HT1080 (cell line): ENCODE measurements around the gene ALS2. TPM values are rescaled to one million over a fixed set of nuclear protein-coding genes. Genes with fewer than 3 reads are reported as not detected.

ENCODE experiments used
- DNase-seq: peaks from one replicate; pipeline ENCODE4 v3.0.0-alpha.2; 2015; ENCODE audit warnings: low read depth
- total RNA-seq: library from RNA; depleted of rRNA; stranded (reverse); fragments of >200 nt; shearing (Covaris generic); gene quantifications from 2 replicates; pipeline ENCODE4 v1.2.3, GENCODE V29; 2014

The ALS2 gene
- total RNA-seq, 1 experiment from 2014 or later = 11.7 TPM

DNA sequence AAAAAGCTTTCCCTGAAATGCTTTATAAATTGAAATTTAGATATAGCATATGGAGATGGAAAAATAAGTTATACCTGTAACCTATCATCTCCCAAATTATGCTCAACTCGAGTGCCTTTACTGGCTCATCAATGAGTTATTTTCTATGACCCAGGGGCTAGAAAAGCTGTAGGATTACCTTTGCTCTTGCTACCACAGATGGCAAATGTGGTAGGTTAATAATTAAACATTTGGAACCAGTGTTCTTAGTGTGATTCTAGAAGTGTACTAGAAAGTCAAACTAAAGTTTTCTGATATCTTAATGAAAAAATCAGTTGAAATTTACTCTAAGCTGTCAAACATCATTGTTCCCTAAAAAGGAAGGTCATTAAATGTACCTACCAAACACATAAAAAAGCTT, 22.5 kb downstream of the ALS2 start:
- DNase-seq = no peak

DNA sequence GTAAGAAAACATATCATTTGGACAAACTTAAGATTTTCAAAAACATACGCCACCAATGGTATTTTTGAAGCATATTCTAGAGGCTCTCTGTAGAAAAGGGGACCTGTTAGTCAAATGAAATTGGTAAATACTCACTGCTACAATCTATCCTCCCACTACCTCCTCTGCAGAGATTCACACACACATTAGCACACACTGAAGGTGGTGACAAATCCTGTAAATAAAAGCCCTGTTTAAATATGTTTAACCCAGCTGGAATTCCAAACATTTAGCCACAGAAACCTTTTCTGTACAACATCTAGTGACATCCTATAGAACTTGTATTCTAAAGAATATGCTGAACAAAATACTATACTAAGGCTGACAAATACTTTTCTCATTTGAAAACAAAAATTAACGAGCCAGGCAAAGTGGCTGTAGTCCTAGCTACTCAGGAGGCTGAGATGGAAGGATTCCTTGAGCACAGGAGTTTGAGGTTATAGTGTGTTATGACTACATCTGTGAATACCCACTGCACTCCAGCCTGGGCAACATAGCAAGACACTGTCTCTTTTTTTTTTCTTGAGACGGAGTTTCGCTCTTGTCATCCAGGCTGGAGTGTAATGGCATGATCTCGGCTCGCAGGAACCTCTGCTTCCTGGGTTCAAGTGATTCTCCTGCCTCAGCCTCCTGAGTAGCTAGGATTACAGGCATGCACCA, 25.9 kb downstream of the ALS2 start:
- no peak for DNase-seq

DNA sequence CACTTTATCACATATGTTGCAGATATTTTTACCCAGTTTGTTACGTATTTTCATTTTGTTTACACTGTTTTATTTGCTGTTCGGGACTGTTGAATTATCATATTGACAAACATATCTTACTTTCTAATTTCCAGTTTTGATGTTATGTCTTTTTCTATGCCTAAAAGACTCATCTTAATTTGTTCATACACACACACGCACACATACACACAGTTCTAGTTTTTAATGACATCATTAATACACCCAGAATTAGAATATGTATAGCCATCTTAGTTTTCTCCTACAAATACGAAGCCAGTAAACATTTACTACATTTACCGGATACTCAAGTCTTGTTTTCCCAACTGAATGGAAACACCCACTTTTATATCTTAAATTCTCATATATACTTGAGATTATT, 29.2 kb downstream of the ALS2 start:
- no peak for DNase-seq

DNA sequence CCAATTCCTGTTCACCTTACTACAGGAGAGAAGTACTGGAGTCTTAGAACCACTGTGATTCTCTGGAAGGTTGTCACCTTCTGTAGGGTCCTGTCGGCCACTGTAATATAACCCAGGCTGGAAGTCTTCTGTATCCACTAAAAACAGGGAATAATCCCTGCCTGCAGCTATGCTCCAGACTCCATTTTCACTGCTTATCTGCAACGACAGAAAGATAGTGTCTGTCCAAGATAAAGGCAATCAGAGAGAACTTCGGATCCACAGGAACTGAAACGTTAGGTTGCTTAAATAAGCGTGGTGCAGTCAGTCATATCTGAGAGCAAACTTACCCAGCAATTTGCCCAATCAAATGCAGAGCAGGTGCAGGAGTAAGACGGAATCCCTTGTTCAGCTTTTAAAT, 34.2 kb downstream of the ALS2 start:
- no peak for DNase-seq

DNA sequence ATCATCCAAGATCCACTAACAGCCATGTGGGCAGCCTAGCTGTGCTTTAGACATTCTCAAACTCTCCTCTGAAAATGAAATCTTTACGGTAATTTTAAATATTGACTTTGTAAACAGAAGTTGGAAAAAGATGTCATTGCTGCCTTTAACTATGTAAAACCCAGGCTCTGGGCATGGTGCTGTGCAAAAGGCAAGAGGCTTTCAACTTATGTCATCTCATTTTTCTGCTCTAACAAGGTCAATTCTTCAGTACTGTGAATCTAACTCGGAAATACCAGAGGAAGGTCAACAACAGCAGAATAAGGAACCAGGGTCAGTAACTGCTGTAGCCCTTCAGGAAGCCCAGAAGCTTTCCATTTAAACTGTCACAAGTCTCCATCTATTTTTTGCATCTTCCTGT, 45.2 kb downstream of the ALS2 start:
- no peak for DNase-seq

DNA sequence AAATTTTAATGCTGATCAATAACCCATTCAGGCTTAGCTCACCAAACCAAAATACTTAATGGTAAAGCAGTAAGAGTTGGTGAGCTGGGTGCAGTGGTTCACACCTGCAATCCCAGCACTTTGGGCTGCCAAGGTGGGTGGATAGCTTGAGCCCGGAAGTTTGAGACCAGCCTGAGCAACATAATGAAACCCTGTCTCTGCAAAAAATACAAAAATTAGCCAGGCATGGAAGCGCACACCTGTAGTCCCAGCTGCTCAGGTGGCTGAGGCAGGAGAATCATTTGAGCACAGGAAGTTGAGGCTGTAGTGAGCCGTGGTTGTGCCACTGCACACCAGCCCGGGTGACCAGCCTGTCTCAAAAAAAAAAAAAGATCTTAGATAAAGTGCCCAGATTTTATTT, 46.6 kb downstream of the ALS2 start:
- no peak for DNase-seq

DNA sequence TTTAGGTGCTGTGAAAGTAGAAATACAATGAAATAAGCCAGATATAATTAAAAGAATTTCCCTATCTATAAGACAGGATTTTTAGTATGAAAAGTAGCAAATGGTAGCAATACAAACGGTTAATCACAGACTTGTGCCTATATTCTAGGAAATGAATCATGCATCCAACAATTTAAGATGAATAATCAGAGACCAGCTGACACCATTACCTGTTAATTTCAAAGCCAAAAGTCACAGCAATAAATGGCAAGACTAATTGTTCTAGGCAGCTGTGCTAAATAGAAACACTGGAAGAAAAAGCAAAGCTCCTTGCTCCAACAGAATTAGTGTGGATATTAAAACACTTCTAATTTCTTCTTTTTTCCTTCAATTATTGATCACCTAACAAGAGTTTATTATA, 47.2 kb downstream of the ALS2 start:
- DNase-seq = peak; percentile 37

DNA sequence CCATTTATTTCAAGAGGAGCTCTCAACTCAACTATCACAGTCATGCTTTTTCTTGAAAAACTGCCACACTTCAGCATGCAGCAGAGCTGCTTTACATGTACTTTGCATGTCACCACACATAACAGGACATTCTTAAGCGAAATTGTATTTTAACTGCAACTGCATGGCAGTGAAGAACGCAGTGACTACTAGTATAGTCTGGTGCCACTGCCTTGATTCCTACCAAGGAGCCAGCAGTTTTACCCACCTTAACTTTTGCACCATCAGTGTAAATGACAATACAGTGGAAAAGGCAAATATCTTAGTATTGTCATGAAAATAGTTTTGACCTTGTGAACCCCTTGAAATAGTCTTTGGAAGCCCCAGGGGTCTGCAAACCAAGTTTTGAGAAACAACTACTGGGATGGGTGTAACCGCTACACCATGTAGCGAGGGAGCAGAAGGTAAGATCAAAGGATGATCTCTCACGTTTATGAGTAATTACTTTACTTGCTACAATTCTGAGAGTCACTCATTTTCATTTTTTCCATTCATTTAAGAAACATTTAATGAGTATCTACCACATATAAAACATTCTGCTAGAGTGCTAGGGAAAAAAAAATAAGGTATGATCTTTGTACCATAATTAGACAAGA, 50.0 kb downstream of the ALS2 start:
- no peak for DNase-seq

DNA sequence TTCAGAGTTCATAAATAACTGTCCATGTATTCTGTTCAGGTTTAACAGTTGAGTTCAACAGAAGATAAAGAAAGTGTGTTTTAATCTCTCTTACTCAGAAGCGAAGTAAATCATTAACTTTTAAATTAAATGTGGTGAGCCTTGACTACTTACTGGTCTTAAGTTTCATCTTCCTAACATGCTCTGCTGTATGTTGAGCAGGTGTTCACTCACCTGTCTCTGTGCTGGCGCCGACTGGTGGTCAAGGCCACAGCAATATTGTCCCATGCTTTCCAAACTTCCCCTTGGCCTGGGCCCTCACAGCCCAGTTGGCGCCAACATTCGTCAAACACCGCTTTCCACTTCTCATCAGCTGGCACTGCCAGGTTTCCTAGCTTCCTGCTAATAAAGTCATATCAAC, 65.3 kb downstream of the ALS2 start:
- no peak for DNase-seq

DNA sequence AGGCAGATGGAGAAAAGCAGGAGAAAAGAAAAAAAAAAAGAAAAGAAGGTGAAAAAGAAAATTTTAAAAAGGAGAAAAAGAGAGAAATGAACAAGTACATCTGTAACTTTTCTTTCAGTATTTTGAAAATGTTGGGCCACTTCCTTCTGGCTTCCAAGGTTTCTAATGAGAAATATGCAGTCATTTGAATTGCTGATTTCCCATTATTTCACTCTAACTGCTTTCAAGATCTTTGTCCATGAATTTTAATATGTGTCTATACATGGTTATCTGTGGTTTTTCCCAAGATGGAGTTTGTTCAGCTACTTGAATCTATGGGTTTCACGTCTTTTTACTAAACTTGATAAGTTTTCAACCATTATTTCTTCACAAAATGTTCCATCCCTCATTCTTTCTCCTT, 68.0 kb downstream of the ALS2 start:
- DNase-seq = no peak

DNA sequence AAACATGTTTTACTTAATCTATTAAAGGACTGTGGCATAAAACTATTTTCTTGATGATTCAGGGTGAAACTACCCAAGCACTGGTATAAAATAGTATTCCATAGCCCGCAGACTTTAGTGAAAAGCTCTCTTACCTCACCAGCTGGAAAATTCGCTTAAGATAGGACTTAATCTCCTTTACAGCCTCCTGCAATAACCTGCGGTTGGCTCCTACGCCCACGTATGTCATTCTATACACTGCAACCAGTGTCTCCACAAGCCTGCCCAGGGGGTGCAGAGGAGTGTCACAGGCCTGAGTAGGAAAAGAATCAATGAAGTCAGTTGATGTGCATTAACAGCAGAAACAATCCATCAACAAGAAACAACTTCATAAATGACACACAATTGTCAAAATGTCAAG, 71.0 kb downstream of the ALS2 start:
- DNase-seq = no peak

DNA sequence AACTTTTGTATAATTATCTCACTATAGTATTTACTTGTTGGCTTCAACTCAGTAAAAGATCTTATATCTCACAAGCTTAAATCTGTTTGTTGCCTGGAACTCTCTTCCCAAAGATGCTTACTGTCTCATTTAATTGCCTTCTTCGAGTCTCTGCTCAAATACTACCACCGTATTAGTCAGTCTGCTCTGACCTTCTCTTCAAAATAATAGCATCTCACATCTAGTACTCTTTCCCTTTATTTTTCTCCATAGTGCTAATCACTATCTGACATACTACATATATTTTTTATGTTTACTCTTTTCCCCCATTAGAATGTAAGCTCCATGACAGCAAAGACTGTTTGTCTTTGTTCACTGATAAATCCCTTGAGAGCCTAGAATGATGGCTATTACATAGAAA, 71.7 kb downstream of the ALS2 start:
- DNase-seq = no peak

DNA sequence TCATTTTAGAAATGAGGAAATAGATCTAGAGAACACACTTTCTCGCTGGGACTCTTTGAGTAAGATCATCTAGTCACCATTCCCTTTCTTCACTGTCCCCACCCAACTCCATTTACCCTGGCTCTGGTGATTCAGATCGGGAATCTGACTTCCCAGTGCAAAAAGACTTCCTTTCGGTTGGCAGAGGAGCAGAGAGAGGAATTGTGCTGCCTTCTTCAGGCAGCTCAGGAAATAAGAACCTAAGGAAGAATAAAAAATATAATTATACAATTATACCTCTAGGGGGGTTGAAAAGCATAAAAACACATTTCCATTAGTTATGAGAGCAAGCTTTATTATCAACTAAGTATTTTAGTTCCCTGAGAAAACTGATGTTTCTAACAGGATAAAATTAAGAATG, 73.0 kb downstream of the ALS2 start:
- peak; percentile 76 for DNase-seq

DNA sequence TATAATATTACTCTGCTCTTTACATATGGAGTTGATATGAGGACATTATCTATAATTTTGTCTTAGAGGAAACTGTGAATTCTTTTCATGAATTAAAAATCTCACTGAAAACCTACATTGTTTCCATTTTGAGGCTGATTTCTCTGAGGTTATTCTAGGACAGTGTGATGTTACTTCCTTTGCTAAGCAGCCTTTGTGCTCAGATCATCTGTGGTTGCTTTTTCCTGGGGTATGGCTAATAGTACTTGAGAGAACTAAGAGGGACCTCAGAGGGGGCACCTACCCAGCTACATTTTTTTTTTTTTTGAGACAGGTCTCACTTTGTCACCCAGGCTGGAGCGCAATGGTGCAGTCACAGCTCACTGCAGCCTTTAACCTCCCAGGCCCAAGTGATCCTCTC, 73.6 kb downstream of the ALS2 start:
- no peak for DNase-seq

DNA sequence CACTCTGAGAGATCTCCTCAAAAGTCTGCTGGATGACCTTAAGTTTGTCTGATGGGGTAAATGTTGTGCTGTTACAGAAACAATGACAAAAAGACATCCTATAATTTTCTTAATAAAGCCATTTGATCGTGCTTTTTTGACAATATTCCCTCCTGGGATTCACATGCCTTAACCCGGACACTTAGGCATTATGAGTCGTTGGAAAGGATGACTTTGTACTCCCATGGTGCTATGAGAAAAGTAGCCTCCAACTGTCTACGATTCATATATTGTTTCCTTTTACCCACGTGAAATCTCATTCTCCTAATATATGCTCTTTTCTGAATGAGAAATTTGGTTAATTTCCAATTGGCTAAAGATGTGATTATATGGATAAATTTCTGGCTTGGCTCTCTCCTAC, 76.2 kb downstream of the ALS2 start:
- DNase-seq = peak; percentile 46

DNA sequence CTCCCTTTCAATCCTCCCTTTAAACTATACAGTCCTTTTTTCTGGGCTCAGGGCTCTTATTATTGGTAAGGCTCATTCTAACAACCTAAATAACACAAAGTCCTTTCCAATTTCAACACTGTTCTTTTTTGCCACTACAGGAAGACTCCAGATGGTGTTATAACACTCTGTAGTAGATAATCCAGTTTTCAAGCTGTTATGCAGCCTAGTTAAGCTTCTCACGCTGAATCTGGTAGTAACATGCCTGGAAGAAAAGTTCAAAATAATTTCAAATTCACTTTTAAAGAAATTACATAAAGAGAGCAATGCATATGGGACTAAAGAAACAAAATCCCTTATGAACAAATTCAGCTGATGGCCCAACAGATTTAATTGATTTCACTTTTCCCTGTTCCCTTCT, 79.1 kb downstream of the ALS2 start:
- DNase-seq = no peak

DNA sequence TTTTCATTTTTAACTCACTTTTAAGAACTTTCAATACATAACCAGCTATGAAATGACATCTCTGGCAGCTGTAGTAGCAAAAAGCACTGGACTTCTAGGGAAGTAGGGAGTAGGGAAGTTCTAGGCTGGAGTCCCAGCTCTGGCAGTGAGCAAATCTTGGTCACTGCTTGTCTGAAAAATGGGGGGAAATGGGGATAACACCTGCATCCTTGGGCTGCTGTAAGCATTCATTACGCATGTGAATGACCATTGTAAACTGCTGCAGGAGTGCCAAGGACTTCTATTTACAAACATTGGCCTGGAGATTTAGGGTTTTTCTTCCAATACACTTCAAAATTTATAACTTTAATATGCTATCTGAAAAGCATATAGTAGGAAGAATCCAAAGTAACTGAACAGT, 81.3 kb downstream of the ALS2 start:
- DNase-seq = no peak

DNA sequence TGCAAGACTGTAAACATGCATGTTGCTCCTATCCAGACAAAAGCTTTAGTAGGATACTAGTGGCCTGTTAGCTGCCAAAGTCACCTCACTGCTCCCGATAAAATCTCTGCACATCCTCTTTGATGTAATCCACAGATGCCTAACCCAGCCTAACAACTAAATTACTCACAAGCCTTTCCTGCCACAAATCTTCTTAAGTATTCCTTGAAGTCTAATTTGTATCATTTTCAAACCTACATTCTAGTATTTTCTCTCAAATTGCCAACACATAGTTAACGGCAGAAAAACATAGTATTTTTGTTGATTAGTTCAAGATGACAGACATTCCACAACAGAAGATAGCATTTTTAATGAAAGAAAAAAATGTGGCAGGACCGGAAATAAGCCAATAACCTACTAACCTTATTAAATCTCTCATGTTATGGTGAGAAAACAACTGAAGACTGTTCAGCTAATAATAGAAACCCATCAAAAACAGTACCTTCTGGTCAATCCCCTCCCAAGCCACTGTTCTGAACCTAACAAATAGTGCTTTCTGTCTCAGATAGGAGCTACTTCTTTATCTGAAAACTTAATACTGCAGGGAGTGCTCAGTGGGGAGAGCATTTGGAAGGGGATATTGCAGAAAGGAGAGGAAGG, 82.0 kb downstream of the ALS2 start, which contains the start of gene MPP4:
MPP4 (minus strand) TSS at position 57 of the 639 bp plus-strand sequence. CDS start 4,690 bp downstream, outside the sequence.
- peak; percentile 70 for DNase-seq

DNA sequence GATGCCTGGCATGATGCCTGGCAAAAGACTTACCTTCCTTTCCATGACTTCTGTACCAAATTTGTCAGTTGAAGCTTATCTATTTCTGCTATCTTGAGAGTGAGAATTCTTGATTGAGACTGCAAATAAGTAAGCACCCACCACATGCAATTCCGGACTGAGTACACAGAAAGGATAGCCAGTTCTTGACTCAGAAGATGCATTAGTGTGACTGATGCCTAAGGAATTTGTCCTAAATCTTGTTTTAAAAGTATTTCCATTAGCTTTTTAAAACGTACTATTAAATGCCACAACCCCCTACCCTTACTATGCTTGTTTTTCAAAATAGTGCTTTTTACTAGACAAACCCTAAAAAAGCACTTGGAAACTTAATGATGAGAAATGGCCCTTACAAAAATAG, 82.8 kb downstream of the ALS2 start:
- DNase-seq = peak; percentile 74

DNA sequence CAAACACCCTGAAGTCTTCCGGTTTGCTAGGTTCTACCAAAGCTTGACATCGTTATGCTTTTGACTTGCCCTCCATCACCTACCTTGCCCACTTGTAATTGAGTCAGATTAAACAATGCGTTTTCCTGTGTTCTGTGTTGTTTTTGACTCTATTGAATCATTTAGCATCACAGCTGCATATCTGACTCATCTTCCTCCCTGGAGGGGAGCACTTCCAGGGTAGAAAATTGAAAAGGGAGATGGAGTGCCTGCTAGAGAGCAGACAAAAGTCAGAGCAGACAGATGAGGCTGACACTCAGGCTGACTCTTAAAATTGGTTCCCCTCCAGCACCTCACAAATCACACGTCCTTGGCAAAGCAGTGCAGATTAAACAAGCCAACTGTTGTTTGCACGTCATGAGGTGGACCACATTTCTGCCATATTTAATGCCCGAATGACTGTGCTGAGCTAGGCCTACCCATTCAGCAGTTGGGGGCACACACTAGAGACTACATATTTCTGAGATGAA, 84.5 kb downstream of the ALS2 start:
- DNase-seq = peak; percentile 96

DNA sequence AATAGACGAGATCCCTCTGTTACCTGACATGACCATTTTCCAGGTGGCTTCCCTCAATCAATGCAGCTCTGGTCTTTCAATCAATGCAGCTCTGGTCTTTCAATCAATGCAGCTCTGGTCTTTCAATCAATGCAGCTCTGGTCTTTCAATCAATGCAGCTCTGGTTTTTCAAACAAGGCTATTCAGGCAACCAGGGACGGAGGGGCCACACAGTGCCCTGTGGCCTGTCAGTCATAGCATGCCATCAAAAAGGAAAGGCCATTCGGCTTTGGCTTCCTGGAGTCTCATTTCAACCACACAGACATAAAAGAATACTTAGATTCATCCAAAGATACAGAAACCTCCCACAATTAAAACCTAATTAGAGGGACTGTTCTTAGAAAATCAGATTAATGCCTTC, 95.6 kb downstream of the ALS2 start:
- no peak for DNase-seq

DNA sequence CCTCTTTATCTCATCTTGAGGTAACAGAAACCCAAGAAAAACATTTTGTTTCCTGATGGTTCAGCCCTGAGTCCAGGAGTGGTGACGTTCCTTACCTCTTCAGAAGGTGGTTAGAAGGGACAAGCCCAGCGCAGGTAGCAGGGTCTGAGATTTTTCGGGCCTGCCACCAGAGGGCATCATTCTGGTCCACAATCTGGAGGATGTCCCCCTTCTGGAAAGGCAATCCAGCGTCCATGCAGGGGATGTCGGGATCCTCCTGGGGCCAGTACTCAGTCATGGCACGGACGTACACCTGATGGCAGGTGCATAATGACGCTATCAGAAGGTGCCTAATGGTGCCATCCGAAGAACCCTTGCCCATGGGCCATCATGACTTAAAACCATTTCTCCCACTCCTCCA, 100.0 kb downstream of the ALS2 start:
- no peak for DNase-seq

DNA sequence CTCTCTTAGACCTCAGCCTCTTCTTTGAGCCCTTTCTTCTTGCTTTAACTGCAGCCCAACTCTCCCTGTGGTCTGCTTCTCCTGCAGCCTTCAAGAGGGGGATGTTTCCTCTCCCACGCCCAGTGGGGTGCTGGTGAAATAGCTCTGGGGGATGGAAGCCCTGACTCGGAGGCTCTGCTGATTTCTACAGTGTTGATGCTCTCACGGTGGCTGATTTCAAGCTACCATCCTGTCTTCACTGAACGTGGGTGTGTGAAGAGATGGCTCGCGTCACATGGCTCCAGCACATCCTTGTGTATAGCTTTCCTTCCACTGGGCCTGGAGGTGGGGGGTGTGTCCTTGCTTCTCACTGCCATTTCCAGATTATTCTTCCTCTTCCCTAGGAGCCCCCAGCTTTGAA, 102.3 kb downstream of the ALS2 start:
- no peak for DNase-seq
